Stimulated activated CD8-positive, alpha-beta memory T cell treated with anti-CD3 and anti-CD28 coated beads, Interleukin-7, amount 100 ng/mL, for 48 hours (primary cell): ENCODE measurements around the gene PRKCE.
"Not testable (repeated sequence)": the region's sequence is repeated elsewhere in the genome, so short reads cannot be mapped to it uniquely, and the experiment has no call there.

Source experiments
- DNase-seq, 2 donors: peaks; one replicate each; pipeline ENCODE4 v3.0.0-alpha.2; 2020; ENCODE audit warnings: low read depth in 1 of 2; ENCODE audit errors: extremely low read depth in 1 of 2

The PRKCE gene

GRCh38 chr2:46198164-46198883 lies 546.8 kb downstream of the PRKCE start:
- no peak for DNase-seq

DNA sequence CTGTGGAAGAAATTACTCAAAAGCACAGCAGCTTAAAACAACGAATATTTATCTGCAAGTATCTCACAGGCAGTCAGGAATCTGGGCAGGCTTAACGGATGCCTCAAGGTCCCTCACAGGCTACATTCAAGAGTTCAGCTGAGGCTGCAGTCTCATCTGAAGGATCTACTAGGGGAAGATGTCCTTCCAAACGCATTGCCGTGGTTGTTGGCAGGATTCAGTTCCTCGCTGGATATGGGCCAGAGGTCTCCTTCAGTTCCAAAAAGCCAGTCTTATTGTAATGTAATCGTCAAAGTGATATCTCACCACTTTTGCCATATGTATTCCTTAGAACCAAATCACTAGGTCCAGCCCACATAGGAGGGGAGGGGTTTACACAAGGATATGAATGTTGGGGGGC lies 547.5 kb downstream of the PRKCE start:
- no peak for DNase-seq

DNA sequence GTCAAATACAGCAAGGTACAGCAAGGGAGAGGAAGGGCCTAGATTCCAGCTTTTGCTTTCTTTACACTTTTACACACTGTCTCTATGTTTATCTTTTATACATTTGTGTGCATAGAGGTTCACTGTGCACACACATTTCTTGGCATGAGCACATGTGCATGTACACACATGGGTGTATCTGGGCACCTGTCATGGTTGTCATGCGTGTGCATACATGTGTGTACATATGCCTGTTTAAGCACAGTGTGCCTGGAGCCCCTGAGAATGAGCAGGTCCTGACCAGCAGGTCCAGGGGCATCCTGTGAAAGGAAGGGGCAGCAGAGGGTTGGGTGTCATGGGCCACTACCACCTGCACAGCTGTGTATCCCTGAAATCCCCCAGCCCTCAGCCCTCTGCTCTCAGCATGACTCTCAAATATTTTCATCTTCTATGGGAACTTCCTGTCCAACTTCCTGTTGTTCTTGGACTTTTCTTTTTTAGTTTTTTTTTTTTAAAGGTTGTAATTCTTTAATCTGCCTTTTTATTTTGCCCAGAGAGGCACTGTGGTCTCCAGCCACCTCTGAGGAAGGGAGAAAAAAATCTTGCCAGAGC lies 548.7 kb downstream of the PRKCE start:
- no peak for DNase-seq

DNA sequence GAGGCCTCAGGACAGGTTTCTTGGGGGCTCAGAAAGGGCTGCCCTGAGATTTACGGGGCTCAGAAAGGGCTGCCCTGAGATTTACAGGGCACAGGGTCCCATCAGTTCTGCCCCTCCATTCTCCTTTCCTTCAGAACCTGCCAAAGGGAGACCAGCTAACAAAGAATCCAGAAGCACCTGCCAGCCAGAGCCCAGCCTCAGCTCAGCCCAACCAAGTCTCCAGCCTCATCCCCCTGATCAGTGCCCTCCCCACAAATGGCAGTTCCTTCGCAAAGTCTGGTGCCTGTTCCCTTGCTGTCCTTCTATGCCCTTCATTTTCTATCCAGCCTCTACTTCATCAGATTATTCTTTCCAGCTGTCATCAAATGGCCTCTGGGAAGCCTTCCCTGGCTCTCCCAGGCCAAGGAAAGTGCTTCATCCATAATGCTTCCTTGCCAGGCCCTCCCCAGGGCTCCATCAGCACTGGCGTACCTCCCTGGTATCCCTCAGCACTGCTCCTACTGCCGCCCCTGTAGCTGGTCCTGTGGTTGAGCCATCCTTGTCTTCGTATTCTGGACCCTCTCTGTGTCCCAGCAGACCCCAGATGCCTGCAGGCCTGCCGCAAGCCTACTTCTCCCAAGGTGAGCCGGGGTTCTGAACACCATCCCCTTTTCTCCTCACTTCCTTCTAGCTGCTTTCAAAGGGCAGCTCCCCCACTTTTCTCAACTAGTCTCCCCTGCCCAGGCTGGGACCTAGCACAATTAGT lies 549.6 kb downstream of the PRKCE start:
- no peak for DNase-seq

DNA sequence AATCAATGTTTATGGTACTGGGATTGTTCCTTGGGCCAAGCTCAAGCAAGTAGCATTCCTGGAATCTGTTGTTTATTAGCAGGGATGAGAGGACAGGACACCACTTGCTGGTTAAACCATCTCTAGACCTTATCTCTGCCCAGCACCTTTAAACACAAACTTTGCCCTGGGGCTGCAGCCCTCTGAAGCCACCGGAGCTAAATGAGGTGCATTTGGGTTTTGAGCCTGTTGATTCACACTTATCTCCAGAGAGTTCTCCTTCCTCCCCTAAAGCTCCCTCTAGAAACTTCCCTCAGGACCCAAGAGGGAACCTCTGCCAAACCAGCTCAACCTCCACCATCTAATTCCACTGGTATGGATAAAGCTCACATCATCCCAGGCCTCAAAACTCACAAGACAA lies 551.0 kb downstream of the PRKCE start:
- no peak for DNase-seq

GRCh38 chr2:46202987-46203386 lies 551.5 kb downstream of the PRKCE start:
- no peak for DNase-seq

DNA sequence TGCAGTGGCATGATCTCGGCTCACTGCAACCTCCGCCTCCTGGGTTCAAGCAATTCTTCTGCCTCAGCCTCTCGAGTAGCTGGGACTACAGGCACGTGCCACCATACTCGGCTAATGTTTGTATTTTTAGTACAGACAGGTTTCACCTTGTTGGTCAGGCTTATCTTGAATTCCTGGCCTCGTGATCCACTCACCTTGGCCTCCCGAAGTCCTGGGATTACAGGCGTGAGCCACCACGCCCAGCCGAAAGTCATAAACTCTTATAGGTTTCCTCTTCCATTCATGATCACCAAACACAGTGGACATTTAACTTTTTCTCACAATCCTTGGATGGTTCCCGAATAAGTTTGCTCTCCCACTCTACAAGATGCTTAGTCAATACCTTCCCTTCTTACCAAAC lies 552.2 kb downstream of the PRKCE start:
- DNase-seq: not testable (repeated sequence)

GRCh38 chr2:46207591-46207990 lies 556.1 kb downstream of the PRKCE start:
- no peak for DNase-seq

GRCh38 chr2:46208766-46209165 lies 557.3 kb downstream of the PRKCE start:
- DNase-seq: no peak

DNA sequence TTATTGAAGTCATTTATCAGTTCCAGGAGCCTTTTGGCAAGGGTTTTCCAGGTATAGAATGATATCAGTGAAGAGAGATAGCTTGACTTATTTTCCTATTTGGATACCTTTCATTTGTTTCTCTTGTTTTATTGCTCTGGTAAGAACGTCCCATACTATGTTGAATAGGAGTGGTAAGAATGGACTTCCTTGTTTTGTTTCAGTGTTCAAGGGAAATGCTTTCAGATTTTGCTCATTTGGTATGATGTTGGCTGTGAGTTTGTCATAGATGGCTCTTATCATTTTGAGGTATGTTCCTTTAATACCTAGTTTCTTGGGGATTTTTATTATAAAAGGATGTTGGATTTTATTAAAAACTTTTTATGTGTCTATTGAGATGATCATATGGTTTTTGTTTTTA lies 558.6 kb downstream of the PRKCE start:
- no peak for DNase-seq

DNA sequence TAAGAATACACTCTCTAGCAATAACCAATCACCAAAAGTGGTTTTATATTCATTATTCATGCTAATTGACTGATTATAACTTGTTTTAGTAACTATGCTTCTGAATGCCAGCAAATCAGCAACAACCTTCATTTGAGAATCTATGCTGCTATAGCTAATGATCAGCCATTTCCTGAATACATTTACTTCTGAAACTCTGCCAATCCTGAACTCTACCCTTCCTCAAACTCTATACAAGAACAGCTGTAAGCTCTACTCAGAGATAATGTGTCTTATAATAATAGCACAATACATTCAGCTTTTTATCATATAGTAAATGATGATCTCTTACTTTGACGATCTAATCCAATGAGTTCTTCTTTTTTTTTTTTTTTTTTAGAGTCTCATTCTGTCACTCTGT lies 560.0 kb downstream of the PRKCE start:
- no peak for DNase-seq

DNA sequence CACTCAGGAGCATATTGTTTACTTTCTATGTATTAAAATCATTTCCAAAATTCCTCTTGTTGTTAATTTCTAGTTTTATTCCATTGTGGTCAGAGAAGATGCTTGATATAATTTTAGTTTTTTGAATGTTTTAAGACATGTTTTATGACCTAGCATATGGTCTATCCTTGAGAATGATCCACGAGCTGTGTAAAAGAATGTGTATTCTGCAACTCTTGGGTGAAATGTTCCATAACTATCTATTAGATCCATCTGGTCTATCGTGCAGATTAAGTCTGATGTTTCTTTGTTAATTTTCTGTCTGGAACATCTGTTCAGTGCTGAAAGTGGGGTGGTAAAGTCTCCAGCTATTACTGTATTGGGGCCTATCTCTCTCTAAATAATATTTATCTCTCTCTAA lies 562.4 kb downstream of the PRKCE start:
- no peak for DNase-seq

DNA sequence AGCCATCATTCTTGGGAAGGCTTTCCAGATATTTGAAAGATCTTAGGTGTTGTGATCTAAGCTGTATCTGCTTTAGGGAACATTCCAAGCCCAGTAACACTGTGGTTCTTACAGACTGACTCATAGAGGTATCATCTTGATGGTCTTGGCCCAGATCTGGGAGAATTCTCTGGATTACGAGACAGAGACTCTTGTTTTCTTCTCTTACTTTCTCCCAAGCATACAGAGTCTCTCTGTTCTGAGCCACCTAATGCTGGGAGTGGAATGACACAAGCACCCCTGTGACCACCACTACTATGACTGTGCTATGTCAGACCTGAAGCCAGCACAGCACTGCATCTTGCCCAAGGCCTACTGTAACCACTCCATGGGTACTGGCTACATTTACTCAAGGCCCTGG lies 564.7 kb downstream of the PRKCE start:
- DNase-seq: no peak

DNA sequence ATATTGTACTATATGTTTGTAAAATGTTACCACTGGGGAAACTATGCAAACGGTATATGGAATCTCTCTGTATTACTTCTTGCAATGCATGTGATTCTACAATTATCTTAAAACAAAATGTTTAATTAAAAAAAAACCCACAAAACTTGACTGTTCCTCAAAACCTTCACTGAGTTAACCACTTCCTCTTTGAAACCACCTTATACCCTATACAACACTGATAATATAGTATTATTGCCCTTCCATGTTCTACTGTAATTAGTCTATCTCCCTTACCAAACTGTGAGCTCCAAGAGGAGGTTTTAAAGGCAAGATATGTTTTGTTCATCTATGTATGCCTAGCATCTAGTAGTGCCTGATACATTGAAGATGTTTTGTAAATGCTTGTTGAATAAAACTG lies 572.0 kb downstream of the PRKCE start:
- not testable (repeated sequence) for DNase-seq

DNA sequence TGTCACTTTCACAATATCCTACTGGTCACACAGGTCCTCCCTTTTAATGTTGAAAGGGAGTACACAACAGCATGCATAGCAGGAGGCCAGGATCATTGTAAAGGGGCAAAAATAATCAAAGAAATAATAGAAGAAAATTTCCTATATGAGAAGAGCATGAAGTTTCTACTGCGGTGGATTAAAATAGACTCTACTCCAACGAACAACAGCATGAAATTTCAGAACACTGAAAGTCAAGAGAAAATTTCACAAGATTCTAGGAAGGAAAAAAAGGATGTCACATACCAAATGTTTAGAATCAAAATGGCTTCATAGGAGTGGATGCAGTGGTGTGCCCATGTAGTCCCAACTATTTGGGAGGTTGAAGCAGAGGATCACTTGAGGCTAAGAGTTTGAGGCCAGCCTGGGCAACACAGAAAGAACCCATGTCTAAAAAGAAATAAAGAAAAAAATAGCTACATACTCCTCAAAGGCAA lies 573.7 kb downstream of the PRKCE start:
- DNase-seq: no peak

DNA sequence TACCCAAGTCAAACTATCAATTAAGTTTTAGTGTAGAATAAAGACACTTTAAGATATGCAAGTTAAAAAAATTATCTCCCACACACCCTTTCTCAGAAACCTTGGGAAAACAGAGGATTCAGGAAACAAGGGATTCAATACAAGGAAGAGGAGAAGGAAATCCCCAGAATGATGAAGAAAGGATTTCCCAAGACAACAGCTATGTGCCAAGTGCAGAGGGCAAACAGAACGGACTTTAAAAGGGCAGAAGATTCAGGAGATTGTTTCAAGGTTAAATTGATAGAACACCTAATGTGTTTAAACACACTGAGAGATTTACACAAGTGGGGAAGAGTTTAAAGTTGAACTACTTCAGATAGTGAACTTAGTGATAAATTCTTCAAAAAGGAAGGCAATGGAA lies 574.3 kb downstream of the PRKCE start:
- DNase-seq: no peak

GRCh38 chr2:46226620-46227019 lies 575.1 kb downstream of the PRKCE start:
- no peak for DNase-seq

DNA sequence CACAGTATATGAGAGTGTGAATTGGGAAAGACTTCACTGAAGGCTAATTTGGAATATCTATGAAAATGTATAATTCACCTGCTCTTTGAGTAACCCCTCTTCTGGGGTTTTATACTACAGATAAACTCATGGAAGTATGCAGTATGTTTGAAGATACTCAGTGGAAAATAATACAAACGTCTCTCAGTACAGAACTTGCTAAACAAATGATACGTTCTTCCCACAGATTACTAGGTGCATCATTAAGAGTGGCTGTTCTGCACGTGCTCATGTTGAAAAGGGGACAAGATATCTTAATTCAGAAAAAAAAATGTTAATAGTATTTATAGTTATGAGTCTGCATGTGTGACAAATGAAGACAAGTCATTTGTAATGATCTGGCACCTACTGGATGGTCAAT lies 575.5 kb downstream of the PRKCE start:
- DNase-seq: no peak

DNA sequence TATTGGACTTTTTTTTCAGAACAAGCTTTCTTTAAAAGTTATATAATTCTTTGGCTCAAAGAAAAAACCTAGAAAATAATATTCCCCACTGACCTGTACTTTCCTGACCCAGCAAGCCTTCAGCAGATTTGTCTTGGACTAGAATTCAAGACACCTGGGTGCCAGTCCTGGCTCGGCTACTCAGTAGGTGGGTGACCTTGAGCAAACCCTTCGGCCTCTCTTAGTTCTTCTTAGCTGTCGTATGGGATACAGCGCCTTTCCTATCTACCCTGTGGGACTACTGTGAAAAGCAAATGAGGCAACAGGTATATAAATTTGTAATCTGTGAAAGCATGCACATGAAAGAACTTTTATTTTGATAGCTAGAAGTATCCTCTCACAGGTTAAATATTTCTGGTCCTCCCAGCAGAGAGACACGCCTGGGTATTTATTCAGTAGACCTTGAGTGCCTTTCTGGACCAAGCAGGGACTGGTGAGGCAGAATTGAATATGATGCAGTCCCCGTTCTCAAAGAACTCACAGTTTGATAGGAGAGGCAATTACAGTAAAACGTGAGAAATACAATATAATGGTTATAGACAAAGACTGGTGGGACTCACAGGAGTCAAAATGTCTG lies 576.3 kb downstream of the PRKCE start:
- DNase-seq: no peak

GRCh38 chr2:46229134-46230063 lies 577.9 kb downstream of the PRKCE start:
- peak in 1 of 2 donors; percentile 41 for DNase-seq
